ENCODE measurements around the gene ALPG.
A peak's percentile ranks its signal among the peaks of the same experiment; 100 is the strongest.
"Not testable (repeated sequence)": the region's sequence is repeated elsewhere in the genome, so short reads cannot be mapped to it uniquely, and the experiment has no call there.

ALPG gene

DNA sequence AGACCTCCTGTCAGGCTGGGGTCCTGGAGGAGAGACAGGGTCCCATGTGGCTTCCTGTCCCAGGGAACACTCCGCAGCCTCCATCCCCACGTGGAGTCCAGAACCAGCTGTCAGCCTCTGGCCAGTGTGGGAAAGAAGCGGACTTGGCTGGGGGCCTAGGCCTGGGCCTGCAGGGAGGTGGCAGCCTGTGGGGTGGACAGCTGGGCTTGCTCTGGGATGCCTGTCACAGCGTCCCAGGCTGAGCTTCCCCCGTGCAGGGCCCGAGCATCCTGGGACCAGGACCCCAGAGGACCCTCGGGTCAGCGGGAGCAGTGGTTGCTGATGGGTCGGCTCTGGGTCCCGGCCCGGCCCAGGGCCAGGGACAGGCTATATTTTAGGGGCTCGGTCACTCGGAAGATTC is 35.8 kb downstream of the ALPG start:
- DNase-seq = not testable (repeated sequence)

DNA sequence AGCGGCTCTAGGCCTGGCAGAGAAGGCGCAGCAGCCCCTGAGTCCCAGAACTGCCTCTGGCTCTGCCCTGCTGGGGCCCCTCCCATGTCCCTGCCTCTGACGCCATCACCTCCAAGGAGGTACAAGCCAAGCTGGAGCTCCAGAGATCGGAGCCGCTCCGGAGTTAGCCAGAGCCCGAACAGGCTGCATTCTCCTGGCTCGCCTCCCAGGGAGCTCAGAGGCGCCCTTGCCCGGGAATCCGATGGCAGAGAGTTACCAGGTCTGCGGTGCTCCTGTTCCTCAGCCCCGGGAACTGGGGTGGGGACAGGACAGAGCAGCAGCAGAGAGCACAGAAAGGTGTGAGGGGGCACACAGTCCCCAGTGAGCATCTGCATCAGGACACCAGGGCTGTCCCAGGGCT is 36.4 kb downstream of the ALPG start:
- not testable (repeated sequence) for DNase-seq

DNA sequence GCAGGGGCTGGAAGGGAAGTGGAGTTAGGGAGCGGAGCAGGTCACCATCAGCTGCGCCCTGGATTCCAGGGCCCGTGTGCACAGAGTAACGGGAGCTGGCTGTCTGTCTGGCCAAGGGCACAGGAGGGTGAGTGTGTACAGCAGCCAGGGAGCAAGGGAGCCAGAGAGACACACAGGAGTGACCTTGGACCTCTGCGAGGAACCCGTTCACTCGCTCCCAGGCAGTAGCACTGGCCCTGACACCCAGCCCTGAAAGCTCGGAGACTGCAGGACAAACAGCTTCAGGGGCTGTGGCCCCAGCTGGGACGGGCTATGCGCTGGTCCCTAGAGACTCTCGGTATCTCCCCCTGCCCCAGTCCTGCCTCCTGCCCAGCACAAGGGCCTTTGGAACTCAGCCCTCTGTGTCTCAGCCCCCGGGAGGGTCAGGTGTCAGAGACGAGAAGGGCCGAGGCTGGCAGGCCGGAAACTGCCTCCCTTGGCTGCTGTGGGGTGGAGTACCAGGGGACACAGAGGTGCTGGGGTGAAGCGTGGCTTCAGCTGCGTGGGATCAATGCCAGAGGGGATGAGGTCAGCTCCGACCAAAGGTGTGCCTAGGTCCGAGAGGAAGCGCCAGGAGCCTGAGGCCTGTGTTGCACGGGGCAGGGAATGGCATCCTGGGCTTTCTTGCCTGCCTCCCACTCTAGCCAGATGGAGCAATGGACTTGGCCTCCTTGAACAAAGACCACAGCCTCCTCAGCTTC is 37.2 kb downstream of the ALPG start:
- DNase-seq = not testable (repeated sequence)

DNA sequence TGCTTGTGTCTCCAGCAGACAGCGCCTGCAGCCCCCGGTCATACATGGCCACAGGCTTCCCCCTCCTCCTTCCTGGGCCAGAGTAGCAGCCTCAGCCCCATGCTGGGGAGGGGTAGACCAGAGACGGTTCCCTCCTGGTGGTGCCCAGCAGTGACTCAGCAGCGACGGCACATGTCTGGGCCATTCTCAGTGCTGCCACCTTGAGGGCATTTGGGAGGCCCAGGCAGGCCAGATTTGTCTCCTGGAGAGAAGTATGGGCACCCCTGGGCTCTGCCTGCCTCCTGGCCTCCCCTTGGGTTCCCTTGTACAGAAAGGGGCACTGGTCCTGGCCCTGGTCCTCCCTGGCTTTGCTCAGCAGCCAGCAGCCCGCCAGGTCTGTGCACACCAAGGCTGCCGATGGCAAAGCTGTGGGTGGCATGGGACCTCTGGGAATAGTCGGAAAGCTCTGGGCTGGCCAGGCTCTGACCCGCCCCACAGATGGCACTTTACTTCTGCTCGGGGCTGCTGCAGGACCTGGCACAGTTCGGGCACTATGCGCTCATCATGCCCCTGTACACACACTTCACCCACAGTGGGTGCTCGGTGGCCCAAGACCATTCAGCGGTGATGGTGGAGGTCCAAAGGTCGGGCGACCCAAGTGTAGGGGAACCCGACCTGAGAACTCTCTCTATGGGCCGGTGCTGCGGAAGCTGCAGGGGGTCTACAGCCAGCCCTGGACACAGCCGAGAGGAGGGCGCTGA is 37.9 kb downstream of the ALPG start:
- DNase-seq = peak; percentile 37

DNA sequence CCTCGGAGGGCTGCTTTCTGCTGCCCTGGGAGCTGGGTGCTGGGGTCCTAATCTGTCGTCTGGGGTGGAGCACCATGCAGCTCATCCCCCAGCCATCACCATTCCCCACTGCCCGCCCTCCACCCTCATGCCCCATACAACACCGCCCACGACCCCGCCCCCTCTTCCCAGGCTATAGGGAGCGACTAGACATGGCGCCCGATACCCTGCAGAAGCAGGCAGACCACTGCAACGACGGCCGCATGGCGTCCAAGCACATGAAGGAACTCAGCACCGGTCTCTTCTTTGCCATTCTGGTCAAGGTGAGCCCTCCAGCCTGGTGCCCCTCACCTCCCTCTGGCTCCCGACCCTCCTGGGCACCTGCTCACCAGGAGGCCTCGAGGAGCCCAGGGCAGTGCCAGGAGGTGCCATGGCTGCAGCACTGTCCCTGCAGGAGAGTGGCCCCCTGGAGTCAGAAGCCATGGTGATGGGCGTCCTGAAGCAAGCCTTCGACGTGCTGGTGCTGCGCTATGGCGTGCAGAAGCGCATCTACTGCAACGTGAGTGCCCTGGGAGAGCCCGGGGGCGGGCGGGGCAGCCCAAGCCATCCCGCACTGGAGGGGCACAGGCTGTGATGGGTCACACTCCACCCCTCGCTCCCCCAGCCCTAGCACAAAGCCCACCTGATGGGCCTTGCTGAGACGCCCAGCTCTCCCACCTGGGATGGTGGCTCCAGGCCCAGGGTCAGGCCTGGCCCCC is 38.7 kb downstream of the ALPG start:
- not testable (repeated sequence) for DNase-seq

DNA sequence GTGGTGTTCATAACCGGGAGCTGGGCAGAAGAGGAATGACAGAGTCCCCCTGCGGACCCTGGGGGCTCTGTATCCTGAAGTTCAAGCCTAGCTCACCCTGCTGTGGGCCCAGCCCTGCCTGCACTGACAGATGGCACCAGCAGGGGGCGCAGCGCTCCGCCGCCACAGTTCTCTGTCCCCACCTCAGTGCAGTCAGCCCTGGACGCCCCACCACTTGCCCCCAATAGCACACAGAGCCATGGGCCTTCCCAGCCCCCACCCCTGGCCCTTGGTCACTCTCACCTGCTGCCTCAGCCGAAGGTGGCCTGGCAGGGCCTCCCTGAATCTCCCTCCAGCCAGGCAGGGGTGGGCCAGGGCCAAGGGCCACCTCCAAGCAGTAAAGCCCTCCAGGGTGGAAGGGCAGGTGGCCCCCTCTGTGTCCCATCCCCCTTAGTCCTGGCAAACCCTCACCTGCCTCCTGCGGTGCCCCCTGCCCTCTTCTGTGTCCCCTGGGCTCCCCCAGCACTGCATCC is 39.7 kb downstream of the ALPG start:
- not testable (repeated sequence) for DNase-seq

DNA sequence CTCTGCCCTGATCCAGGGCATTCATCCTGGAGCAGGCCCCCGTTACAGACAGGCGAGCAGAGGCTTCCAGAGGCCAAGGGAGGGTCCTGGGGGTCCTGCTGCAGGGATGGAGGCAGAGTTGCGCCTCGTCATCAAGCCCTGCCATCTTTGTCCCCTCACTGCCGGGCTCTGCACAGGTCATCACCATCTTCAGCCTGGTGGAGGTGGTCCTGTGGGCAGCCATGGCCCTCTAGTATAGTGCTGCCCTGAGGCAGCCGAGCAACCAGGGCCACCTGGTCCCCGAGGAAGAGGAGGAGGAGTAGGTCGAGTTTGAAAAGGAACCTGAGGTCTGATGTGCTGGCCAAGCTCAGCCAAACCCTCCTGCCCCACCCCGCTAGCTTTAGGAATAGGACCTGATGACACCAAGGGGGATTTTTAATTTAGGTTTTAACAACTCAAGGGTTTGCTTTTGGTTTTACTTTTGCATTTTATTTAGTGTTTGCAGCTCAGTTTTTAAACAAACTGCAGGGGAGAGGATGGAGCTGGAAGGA is 40.5 kb downstream of the ALPG start:
- DNase-seq = no peak

DNA sequence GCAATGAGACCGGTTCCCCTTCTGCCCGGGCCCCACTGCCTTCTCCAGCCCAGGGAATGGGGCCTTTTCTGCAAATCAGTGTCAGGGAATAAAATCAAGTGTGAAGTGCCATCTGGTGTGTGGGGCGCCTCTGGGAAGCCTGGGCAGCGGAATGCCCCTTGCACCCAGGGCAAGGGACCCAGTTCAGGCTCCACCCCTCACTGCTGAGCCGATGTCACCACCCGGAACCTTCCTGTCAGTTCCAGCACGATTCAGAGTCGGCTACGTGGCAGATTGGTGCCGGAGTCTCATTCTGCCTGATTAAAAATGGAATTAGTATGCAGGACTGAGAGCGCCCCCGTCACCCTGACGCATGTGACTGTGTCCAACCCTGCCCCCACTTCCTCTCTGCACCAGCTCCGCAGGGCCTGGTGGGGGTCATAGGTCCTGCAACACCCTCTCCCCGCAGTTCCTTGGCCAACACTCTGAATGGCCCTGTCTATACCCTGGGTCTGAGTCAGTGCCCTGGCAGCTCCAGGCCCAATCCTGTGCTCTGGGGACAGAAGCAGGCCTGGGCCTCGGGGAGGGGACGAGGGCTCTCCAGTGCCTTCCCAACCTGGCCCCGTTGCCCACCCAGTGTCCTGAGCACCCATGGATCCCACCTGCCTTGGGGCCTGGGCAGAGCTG is 41.1 kb downstream of the ALPG start:
- no peak for DNase-seq

DNA sequence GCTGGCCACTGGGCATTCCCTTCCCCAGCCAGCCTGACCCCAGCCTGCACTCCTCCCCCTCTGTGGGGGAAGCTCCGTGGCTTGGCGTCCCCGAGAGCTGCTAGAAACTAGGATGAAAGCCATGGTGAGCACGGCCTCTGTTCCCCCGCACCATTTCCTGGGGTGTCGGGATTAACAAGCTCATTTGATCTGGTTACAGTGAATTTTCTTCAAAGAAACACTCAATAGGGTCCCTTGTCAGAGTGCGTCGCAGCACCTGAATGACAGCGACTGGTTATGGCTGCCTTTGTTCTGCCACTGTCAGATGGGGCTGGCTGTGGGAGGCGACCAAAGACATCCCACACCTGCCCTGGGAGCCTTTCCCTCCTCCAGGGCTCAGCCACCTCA is 41.7 kb downstream of the ALPG start:
- DNase-seq = no peak

DNA sequence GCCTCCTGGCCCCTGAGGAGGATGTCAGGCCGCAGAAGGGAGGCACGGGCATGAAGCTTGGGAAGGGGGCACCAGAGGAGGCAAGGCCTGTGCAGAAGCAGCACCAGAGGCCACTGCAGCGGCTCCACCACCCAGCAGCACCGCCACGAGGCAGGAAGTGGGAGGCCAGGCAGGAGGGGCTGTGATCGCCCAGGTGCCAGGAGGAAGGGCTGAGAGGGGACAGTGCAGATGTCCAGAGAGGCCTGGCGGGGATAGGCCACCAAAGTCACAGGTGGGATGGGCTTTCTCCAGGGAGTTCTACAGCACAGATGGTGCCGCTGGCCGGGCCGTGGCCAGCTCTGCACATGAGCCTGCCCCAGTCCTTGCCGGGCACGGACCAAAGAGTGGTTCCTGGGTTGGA is 43.3 kb downstream of the ALPG start:
- no peak for DNase-seq

DNA sequence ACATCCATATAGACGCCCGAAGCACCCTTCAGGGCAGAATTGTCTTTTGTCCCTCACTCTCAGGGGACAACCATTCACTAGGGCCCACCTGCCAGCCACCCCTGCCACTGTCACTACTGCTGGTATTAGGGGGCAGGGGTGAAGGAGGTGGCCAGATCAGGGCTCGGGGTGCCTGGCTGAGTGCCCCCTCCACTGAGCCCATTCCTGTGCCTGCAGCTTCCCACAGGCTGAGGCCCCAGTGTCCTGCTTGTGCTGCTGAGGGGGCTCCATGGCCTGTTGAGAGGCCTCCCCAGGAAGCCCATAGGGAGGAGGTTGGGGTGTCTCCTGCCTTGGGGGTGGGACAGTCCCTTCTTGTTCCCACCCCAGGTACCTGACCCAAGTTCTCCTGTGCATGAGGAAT is 45.0 kb downstream of the ALPG start:
- DNase-seq = not testable (repeated sequence)

DNA sequence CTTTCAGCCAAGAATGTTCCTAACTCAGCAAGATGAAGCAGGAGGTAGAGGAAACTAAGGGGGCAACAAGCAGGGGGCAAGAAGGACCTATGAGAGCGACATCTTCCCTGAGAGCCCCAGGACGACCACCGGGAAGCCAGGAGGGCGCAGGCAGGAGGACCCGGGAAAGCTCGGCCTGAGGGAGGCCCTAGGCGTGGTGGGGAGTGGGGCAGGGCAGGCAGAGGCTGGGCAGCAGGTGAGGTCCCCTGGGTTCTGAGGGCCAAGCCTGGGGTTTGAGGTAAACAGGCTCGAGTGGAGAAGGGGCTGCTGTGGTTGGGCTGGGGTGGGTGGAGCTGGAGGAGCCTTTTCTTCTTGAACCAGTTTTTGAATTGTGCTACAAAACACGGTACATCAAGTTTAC is 48.0 kb downstream of the ALPG start:
- no peak for DNase-seq

DNA sequence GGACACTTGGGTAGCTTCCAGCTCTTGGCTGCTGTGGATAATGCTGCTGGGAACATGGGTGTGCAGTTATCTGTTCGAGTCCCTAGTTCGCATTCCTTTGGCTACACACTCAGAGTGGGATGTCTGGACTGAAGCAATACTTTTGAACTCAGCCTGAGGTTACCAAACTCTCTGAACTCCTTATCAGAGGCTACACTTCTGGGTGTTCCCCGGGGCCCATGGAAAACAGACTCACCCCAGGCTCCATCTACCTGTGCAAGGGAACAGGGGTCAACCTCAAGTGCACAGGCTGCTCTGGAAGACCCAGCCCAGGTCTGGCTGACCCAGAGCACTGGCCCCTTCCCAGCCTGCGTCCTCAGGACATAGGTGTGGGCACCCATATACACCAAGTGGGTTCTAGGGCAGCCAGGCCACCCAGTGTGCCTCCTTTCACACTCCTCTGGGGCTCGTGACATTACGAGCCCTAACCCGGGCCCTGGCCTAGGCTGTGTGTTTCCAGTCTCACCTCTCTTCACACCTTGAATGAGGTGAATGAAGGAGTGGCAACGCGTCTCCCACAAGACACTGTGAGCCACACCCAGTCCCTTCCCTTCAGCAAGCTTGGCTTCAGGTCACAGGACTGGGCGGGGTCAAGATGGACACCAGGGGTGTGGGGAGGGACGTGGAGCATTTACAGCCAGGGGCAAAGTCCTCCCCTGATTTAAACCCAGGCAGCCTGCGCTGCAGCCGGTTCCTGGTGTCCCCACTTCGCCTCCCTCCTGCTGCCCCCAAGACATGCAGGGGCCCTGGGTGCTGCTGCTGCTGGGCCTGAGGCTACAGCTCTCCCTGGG is 49.0 kb downstream of the ALPG start, which contains the start of gene ALPI:
TSS of gene ALPI (plus strand) at position 728 of the 830 bp plus-strand sequence. CDS start at position 775, 47 bp downstream.
- no peak for DNase-seq

DNA sequence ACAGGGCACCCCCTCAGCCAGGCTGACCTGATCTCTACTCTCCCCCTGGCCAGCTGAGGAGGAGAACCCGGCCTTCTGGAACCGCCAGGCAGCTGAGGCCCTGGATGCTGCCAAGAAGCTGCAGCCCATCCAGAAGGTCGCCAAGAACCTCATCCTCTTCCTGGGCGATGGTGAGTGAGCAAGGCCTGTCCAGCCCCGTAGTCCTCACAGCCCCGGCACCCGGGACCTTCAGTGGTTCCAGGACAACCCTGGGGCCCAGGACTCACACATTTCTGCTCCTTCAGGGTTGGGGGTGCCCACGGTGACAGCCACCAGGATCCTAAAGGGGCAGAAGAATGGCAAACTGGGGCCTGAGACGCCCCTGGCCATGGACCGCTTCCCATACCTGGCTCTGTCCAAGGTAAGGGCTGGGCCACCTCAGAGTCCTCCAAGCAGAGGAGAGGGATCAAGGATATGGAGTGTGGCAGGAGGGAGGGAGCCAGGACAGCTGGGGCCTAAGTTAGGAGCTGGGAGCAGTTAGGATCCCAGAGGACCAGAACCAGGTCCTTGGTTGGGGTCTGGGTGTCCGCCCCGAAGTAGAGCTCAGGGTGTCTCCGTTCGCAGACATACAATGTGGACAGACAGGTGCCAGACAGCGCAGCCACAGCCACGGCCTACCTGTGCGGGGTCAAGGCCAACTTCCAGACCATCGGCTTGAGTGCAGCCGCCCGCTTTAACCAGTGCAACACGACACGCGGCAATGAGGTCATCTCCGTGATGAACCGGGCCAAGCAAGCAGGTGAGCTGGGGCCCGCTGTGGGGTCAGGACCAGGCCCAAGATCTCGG is 49.9 kb downstream of the ALPG start:
- DNase-seq = no peak

DNA sequence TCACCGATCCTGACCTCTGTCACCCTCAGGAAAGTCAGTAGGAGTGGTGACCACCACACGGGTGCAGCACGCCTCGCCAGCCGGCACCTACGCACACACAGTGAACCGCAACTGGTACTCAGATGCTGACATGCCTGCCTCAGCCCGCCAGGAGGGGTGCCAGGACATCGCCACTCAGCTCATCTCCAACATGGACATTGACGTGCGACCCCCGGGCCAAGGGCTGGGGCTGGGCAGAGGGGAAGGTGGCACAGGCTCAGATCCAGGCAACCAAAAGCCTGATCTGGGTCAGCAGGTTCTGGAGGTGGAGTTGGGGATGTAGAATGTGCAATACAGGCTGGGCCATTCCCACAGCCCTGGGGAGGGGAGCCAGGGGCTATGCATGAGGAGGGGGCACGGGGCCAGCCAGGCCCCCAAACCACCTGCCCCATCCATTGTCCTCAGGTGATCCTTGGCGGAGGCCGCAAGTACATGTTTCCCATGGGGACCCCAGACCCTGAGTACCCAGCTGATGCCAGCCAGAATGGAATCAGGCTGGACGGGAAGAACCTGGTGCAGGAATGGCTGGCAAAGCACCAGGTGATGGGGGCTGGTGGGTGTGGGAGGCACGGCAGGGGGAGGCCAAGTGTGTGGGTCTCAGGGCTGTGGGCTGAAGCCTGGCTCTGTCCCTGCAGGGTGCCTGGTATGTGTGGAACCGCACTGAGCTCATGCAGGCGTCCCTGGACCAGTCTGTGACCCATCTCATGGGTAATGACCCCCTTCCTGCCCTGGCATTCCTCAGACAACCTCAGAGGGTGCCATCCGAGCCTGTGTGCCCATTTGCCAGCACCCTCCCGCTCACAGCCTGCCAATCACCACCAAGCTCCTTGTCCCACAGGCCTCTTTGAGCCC is 50.7 kb downstream of the ALPG start:
- DNase-seq = no peak

DNA sequence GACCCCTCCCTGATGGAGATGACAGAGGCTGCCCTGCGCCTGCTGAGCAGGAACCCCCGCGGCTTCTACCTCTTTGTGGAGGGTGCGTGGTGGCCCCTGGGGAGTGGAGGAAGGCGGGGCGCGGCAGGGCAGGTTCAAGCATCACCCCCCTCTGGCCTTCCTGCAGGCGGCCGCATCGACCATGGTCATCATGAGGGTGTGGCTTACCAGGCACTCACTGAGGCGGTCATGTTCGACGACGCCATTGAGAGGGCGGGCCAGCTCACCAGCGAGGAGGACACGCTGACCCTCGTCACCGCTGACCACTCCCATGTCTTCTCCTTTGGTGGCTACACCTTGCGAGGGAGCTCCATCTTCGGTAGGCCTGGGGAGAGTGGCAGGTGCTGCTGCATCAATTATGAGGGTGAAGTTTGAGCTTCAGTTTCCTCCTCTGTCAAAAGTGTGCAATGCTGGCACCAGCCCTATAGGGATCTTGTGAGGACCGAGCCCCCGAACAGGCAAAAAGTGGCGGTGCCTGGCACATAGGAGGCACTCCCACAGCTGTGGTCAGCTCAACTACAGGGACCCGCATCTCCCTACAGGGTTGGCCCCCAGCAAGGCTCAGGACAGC is 51.5 kb downstream of the ALPG start:
- DNase-seq = no peak

DNA sequence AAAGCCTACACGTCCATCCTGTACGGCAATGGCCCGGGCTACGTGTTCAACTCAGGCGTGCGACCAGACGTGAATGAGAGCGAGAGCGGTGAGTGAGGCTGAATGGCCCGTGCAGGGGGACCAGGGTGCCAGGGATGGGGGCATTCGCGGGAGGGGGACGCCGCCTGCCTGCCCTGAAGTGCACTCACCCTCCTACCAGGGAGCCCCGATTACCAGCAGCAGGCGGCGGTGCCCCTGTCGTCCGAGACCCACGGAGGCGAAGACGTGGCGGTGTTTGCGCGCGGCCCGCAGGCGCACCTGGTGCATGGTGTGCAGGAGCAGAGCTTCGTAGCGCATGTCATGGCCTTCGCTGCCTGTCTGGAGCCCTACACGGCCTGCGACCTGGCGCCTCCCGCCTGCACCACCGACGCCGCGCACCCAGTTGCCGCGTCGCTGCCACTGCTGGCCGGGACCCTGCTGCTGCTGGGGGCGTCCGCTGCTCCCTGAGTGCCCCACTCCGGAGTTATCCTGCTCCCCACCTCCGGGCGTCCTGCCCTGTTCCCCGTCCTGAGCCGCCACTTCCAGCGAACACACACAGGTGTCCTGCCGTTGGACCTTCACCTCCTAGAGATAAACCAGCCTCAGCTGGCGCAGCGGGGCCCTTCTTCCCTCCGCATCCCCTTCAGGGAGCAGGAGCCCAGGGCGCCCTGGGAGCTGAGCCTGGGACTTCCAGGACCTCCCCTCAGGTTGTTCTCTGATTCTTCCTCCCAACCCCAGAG is 52.2 kb downstream of the ALPG start:
- DNase-seq = no peak

DNA sequence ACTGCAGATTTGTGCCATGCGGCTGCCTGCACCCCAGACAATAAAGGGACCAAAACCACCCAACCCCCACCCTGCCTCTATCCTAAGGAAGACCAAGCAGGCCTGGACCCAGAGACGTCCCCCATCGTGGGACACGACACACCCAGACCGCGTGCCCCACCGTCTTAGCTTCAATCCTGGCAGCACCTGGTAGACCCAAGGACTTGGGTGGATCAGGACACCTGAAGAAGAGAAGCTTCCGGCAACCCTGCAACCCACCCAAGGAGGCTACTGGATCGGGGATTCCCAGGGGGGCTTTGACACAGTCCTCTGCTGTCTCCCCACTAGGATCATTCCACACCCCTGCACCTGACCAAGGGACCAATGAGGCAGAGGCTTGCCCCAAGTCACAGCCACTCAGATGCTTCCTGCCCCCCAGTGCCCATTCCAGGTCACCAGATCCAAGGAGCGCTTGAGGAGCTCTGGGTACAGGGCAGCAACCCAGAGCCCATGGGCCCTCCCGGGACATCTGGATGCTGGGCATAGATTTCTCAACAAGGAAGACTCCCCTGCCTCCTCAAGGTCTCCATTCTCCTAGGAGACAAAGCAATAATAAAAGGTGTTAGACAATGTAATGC is 52.9 kb downstream of the ALPG start:
- DNase-seq = no peak

All from activated CD4-positive, alpha-beta T cell treated with anti-CD3 and anti-CD28 coated beads for 1 hour (primary cell).